T follicular helper cell (primary cell): ENCODE results near the gene TMC7.
"Not testable (repeated sequence)": the region's sequence is repeated elsewhere in the genome, so short reads cannot be mapped to it uniquely, and the experiment has no call there.

Experiments used
- DNase-seq: peaks from one replicate; pipeline ENCODE4 v3.0.0-alpha.2; 2020; ENCODE audit warnings: low read depth
- total RNA-seq, 2 experiments: gene quantifications; one replicate each; lab custom pipeline; 2026; lab: John Stamatoyannopoulos, UW

Gene TMC7
- total RNA-seq: 0 to 0.12 reads per million in 2 experiments

DNA sequence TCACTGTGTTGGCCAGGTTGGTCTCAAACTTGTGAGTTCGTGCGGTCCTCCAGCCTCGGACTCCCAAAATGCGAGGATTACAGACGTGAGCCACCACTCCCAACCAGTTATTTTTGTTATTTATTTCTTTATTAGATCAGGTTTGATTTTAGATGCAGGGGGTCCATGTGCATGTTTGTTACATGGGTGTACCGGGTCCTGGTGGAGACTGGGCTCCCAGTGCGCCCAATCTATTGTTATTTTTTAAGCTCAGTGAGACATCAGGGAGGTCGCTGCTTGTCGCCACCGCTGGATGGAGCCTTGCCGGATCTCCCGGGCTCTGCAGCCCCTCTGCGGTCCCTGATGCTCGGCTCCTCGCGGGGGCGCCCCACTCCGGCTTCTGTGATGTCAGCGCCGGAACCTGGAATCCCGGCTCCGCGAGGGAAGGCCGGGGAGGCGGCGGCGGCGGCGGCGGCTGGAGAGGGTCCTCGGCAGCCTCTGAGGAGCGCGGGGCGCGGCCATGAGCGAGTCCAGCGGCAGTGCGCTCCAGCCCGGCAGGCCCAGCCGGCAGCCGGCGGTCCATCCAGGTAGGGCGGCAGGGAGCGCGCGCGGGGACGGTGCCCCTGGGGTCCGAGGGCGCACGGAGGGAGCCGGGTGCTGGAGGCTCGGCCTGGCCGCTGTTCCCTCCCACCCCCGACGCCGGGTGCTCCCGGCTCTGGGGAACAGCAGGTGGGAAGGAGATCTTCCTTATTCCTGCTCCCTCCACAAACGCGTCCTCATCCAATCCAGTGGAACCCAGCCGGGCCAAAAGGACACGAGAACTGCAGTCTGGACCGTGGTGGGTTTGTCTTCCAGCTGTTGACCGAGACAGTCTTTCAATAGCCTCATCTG, at the start of gene TMC7:
TMC7 (plus strand) TSS at position 370 of the 870 bp plus-strand sequence; CDS start at position 500, 130 bp downstream.
- no peak for DNase-seq

DNA sequence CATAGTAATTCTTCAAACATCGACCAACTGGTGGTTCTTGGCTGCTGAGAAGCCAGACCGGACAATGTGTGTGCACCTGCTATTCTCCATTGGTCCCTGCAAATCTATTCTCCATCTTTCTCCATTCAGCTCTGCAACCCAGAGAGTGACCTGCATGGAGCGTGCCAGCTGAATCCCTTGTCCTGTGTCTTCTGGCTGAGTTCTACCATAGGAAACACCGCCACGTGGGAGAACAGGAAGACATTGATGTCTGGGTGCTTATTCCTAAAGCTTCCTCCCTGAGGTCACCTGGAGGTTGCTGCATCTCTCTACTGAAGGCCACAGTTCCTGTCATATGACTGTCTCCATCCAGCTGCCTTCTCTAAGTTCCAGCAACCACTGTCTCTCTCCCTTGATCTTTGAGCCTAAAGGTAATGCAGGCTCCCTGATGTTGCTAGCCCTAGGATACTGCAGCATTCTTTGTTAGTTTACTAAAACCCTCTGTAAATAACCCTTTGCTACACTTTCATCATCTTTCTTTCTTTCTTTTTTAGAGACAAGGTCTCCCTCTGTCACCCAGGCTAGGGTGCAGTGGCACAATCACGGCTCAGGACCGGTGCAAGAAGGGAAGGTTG, 46.9 kb upstream of the TMC7 start:
- no peak for DNase-seq

DNA sequence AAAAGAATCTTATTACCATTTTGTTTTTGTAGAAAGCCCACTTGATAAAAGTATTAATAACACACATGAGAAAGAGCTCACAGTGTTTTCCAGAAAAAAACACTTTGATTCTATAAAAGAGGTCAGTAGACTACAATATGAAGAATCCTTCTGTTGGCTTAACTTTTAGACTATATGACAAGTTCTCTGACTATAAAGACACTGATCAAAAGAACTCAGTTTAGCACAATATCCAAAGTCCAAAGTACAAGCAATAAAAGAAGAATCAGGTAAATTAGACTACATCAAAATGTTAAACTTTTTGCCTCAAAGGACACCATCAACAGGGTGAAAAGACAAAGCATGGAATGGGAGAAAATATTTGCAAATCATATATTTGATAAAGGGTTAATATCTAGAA, 46.3 kb upstream of the TMC7 start:
- no peak for DNase-seq

DNA sequence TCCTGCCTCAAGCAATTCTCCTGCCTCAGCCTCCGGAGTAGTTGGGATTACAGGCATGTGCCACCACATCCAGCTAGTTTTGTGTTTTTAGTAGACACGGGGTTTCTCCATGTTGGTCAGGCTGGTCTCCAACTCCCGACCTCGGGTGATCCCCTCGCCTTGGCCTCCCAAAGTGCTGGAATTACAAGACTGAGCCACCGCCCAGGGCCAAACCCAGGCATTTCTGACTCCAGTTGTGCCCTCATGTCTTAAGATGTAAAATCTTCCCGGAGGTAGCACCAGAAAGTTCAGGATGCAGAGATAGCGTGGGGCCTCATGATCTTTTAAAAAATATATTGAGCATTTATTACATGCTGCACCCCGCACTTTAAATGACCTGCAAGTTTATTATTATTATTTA, 44.7 kb upstream of the TMC7 start:
- no peak for DNase-seq

DNA sequence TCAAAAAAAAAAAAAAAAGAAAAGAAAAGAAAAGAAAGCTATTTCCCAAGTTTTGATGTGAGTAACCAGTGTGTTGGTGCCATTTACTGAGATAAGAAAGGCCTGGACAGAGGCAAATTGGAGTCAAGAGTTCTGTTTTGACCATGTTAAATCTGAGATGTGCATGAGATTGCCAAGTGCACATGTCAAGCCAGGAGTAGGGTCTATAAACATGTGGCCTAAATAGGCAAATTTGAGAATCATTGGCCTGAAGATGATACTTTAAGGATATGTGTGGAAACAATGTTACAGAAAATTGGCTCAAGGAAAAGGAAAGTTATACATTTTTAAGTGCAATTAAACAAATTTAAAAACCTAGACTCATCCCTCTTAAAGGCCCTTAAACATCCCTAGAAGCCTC, 42.3 kb upstream of the TMC7 start:
- no peak for DNase-seq

DNA sequence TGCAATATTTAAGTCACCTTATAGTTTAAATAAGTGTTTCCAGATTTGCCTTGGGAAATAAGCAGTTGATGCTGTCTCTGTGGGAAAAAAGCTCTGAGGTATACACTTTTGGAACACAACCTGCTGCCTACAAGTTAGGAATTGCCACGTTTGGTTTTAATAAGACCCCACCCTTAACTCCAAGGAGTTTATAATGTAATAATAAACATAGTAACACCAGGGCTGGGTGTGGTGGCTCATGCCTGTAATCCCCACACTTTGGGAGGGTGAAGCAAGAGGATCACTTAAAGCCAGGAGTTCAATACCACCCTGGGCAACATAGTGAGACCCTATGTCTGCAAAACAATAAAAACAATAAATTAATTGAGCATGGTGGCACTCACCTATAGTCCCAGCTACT, 41.7 kb upstream of the TMC7 start:
- no peak for DNase-seq

DNA sequence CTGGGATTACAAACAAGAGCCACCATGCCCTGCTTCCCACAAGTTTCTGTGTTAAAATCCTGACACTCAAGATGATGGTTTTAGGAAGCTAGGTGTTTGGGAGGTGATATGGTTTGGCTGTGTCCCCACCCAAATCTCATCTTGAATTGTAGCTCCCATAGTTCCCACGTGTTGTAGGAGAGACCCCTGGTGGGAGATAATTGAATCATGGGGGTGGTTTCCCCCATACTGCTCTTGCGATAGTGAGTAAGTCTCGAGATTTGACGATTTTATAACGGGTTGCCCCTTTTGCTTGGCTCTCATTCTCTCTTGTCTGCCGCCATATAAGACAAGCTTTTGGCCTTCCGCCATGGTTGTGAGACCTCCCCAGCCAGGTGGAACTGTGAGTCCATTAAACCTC, 40.3 kb upstream of the TMC7 start:
- no peak for DNase-seq

DNA sequence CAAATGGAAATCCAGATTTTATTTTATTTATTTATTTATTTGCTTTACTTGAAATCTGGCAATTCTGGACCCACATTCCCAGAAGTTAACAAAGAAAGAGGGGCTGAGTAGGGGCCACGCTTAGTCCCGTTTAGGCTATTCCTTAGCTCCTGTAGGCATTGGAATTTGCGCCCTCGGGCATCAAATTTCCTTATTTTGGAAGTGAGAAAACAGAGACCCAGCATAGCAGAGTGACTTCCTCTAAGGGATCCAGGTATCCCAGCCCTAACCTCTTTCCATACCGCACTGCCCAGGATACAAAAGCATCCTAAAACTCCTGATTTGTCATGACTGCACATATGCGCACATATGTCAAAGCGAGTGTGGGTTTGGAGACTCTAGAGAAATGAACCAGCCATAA, 38.5 kb upstream of the TMC7 start:
- no peak for DNase-seq

DNA sequence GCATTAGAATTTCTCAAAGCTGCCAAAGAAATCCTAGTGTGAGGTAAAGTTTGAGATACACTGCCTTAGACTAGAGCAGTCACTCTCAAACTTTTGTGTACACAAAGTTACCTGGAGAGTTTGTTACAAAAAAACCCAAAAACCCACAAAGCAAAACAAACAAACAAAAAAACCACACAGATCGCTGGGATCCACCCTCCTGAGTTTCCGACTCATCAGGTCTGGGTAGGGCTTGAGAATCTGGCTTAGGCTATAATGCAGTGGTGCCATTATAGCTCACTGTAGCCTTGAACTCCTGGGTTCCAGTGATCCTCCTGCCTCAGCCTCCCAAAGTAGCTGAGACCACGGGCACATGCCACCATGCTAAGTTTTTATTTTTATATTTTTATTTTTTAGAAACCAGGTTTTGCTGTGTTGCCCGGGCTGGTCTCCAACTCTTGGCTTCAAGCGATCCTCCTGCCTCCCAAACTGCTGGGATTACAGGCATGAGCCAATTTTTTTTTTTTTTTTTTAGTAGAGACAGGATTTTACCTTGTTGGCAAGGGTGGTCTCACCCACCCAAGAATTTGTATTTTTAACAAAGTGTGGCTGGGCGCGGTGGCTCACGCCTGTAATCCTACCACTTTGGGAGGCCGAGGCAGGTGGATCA, 35.2 kb upstream of the TMC7 start:
- DNase-seq: no peak

DNA sequence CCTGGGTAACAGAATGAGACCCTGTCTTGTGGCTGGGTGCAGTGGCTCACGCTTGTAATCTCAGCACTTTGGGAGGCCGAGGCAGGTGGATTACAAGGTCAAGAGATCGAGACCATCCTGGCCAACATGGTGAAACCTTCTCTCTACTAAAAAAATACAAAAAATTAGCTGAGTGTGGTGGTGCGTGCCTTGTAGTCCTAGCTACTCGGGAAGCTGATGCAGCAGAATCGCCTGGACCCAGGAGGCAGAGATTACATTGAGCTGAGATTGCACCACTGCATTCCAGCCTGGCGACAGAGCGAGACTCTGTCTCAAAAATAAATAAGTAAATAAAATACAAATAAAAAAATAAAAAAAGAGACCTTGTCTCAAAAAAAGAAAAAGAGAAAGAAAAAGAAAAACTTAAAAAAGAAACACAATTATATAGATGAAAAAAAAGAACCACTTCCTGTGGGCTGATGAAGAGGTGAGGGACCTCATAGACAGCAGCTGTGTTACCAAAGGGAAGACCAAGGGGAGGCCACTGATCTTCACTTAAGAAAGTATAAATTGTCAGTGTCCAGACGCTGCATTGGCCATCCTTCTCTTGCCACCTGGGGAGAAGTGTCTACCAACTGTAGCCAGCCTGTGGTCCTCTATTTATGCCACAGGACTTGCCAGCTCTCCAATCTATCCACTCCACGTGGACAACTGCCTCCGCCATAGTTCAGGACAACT, 33.1 kb upstream of the TMC7 start:
- no peak for DNase-seq

DNA sequence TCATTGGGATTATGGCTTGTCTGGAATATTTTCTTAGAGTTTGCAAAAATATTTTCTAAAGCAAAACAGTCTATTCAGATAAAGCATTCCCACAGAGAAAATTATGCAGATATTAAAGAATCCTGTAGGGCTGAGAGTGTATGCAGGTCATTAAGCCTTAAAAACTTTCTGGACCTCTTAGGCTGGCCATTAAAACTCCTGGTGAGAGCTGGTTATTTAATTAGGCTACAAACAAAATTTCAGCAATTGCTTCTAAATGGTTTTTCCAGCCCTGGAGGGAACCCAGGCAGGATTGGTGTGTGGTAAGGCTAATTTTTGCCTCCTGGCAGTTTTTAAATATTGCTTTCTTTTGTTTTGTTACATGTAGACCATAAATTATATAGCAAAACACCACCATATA, 30.2 kb upstream of the TMC7 start:
- no peak for DNase-seq

DNA sequence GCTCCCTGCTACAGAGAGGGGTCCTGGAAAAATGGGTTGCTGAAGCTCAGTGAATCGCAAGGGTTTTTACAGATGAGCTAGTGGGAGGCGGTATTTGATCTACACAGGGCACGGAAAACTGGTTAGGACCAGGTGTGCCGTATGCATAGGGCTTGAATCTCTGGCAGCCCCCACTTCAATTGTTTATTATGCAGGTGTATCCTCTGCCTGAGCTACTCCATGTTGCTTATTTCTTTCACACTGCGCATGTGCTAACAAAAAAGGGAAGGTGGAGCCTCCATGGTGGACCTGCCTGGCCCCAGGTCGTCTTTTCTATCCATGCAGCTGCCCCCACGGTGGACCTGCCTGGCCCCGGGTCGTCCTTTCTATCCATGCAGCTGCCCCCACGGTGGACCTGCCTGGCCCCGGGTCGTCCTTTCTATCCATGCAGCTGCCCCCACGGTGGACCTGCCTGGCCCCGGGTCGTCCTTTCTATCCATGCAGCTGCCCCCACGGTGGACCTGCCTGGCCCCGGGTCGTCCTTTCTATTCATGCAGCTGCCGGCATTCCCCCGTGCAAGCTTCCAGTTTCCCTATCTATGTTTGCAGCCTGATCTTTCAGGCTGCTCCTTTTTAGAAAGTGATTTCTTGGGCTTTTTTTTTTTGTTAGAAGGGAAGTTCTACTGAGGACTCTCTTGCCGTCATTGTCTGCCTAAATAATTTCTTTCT, 27.7 kb upstream of the TMC7 start:
- not testable (repeated sequence) for DNase-seq

DNA sequence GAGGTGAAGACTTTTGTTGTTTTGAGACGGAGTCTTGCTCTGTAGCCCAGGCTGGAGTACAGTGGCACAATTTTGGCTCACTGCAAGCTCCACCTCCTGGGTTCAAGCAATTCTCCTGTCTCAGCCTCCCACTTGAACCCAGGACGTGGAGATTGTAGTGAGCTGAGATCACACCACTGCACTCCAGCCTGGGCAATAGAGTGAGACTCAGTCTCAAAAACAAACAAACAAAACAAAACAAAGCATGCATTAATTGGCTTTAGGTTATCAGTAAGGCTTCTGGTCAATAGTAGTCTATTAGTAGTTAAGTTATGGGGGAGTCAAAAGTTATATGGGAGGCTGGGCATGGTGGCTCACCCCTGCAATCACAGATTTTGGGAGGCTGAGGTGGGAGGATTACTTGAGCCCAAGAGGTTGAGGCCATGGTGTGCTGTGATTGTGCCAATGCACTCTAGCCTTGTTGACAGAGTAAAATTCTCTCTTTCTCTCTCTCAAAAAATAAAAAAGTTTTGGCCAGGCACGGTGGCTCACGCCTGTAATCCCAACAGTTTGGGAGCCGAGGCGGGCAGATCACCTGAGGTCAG, 27.0 kb upstream of the TMC7 start:
- not testable (repeated sequence) for DNase-seq

DNA sequence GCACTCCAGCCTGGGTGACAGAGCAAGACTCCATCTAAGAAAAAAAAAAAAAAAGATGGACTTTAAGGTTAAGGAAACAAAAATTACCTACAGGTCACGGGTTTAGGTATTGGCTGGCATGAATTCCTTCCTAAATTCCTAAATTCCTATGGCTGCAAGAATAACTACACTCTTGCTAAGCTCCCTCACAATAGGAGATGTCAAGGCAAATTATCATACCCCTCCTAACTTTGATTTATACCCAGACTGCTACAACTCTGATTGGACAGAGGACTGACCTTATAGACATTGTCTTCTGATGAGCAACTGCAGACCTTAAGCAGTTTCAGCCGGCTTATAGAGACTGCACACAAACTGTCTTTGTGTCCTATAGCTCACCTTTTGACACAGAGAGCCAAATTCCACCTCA, 25.1 kb upstream of the TMC7 start:
- DNase-seq: no peak

DNA sequence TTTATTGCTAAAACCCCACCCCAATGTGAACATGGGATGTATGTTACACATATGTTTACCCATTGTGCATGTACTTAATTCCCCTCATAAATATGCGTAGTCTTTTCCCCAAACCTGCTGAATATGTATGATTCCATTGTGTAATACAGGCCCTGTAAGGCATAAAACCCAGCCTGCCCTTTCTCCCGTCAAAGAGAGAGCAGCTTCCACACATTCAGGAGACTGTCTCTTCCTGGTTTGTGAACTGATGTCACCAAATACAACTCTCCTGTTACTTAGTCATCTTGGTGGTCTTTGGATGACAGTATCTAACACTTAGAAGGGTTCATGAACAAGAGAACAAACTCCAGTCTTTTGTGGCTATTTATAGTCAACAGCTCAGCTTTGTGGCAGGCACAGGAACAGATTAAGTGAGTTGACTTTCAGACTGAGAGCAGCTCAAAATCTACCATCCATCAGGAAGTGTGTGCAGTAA, 24.7 kb upstream of the TMC7 start:
- DNase-seq: no peak

DNA sequence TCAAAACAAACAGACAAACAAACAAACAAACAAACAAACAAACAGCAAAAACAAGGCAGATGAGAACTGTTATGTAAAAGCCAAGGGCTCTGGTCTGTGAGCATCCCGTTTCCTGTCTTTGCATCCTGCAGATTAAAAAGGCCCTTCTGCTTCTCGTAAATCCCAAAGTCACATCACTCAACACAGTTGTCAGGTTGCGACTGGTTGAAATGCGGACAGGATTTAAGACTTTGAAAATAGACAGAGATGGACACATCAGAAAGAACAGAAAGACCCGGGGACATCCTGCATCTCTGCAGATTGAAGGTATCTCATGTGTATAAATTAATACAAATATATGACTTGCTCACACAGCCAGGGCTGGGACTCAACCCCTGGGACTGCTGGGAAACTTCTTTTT, 18.2 kb upstream of the TMC7 start:
- DNase-seq: no peak

DNA sequence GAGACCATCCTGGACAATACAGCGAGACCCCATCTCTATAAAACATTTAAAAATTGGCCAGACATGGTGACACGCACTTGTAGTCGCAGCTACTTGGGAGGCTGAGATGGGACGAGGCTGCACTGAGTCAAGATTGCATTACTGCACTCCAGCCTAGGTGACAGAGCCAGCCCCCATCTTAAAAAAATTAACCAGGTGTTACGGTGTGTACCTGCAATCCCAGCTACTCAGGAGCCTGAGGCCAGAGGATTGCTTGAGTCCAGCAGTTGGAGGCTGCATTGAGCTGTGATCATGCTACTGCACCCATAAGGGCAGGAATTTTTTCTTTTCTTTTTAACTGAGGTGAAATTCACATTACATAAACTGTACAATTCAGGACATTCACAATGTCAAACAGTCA, 16.9 kb upstream of the TMC7 start:
- no peak for DNase-seq

DNA sequence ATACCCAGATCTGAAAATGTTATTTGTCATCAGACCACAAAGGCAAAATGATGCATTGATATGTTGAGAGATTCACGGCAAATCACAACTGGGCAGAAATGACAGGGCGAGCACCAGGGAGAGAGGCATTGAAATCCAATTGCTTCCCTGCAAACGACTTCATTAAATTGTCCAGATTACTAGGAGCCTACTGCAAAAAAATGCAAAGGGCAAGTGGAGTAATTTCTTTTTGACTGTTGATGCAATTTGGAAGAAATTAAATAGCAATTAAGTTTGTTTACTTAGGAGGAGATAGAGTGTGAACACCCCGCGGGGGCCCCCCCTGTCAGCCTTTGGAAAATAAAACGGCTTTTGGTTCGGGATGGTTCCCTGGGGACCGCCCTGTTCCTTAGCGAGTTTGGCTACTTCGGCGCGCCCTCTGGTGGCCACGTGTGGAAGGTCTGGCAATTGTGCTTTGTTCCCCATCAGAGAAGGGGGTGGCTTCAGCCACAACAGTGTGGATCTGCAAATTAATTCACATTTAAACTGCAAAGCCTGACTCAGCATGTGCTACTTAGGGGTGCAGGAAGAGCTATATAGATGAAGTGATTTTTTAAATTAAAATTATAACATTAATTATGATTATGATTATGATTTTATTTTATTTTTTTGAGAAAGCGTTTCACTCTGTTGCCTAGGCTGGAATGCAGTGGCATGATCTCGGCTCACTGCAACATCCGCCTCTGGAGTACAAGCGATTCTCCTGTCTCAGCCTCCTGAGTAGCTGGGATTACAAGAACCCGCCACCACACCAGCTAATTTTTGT, 14.5 kb upstream of the TMC7 start:
- peak; percentile 56 for DNase-seq

DNA sequence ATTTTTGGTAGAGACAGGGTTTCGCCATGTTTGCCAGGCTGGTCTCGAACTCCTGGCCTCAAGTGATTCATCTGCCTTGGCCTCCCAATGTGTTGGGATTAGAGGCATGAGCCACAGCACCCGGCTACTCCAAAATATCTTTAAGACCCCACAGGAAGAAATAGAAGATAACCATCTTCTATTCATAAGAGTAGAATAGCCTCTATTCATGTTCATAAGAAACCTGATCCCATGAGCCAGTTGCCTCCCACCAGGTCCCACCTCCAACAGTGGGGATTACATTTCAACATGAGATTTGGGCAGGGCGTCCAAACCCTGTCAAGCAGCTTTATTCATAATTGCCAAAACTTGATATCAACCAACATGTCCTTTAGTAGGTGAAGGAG, 13.9 kb upstream of the TMC7 start:
- no peak for DNase-seq

DNA sequence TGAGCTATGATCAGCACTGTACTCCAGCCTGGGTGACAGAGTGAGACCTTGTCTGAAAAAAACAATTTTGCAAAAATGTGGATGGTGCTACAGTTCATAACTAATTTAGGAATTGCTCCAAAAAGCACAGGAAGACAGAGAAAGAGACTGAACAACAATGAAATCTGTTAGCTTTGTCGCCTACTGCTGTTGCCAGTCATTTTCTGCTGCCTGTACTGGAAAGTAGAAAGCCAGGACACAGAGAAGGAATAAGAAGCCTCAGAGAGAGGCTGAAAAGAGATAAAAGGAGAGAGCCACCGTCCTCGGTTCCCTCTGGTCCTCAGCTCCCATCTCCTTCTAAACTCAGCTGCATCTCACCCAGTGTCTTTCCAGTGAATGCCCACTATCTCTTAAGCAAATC, 8.6 kb upstream of the TMC7 start:
- DNase-seq: no peak
